Measurements from ENCODE around the gene A4GALT.
"Not testable (repeated sequence)": the region's sequence is repeated elsewhere in the genome, so short reads cannot be mapped to it uniquely, and the experiment has no call there.

Gene A4GALT

GRCh38 chr22:42740320-42740719, 19.6 kb upstream of the A4GALT start:
- DNase-seq = not testable (repeated sequence)

- DNase-seq = no peak
Measured at GRCh38 chr22:42734406-42734805, 13.7 kb upstream of the A4GALT start.

GRCh38 chr22:42733394-42733793, 12.7 kb upstream of the A4GALT start:
- not testable (repeated sequence) for DNase-seq

GRCh38 chr22:42732081-42732480, 11.4 kb upstream of the A4GALT start:
- no peak for DNase-seq

GRCh38 chr22:42726811-42727210, 6.1 kb upstream of the A4GALT start:
- DNase-seq = no peak

- DNase-seq = no peak
Measured at GRCh38 chr22:42725606-42726355, 5.1 kb upstream of the A4GALT start.

- no peak for DNase-seq
Measured at GRCh38 chr22:42724062-42724461, 3.4 kb upstream of the A4GALT start.

GRCh38 chr22:42721045-42721434, 370 bp upstream of the A4GALT start:
- no peak for DNase-seq

GRCh38 chr22:42719656-42720262, 911 bp downstream of the A4GALT start:
- DNase-seq = no peak

- DNase-seq = no peak
Measured at GRCh38 chr22:42719133-42719532, 1.5 kb downstream of the A4GALT start.

- DNase-seq = peak; percentile 56
Measured at GRCh38 chr22:42717197-42717928, 3.3 kb downstream of the A4GALT start.

- DNase-seq = no peak
Measured at GRCh38 chr22:42716649-42717127, 4.0 kb downstream of the A4GALT start.

- no peak for DNase-seq
Measured at GRCh38 chr22:42716221-42716620, 4.4 kb downstream of the A4GALT start.

GRCh38 chr22:42714768-42715390, 5.8 kb downstream of the A4GALT start:
- no peak for DNase-seq

GRCh38 chr22:42714308-42714707, 6.4 kb downstream of the A4GALT start:
- DNase-seq = no peak

- no peak for DNase-seq
Measured at GRCh38 chr22:42711895-42712837, 8.5 kb downstream of the A4GALT start.

- DNase-seq = no peak
Measured at GRCh38 chr22:42711281-42711731, 9.4 kb downstream of the A4GALT start.

GRCh38 chr22:42708417-42708816, 12.3 kb downstream of the A4GALT start:
- DNase-seq = no peak

GRCh38 chr22:42707496-42707895, 13.2 kb downstream of the A4GALT start:
- DNase-seq = no peak

GRCh38 chr22:42704896-42705295, 15.8 kb downstream of the A4GALT start:
- DNase-seq = no peak

- DNase-seq = no peak
Measured at GRCh38 chr22:42702675-42703074, 18.0 kb downstream of the A4GALT start.

- no peak for DNase-seq
Measured at GRCh38 chr22:42701694-42702093, 19.0 kb downstream of the A4GALT start.

Data from NCI-H82 (cell line).